Activated T-cell treated with anti-CD3 and anti-CD28 coated beads, Interleukin-2, amount 50 U/mL, for 48 hours (primary cell): ENCODE results near the gene UGT1A7.

Experiments used
- DNase-seq, 2 experiments: peaks; one replicate each; pipeline ENCODE4 v3.0.0-alpha.2; 2020

Gene UGT1A7

DNA sequence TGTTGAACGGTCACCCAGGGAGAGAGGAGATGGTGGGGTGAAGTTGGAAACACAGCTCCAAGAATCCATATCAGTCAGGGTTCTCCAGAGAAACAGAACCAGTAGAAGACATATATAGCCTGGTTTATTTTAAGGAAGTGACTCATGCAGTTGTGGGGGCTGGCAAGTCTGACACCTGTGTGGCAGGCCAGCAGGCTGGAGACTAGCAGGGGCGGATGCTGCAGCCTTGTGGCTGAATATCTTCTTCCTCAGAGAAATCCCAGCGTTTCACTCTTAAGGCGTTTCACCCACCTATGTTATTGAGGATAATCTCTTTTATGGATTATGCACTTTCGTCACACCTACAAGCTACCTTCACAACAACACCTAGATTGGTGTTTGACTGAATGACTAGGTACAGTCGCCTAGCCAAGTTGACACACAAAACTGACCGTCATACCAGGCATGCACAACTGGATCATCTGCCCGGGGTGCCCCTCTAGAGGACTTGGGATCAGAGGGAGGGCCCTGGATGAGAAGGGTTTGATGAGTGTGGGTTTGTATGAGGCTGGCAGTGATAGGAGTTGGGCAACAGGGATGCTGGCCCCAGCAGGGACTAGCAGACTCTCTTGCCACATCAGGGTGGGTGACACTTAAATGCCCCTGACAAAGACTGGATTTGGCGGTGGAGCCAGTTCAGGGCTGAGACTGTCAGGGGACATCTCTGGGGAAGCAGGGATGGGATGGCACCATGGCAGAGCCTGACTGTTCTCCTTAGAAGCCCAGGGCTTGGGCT lies 119.8 kb downstream of the UGT1A7 start:
- DNase-seq = peak; percentile 17 to 32

GRCh38 chr2:233802132-233802815 lies 120.6 kb downstream of the UGT1A7 start:
- DNase-seq = peak in 1 of 2 experiments; percentile 2

DNA sequence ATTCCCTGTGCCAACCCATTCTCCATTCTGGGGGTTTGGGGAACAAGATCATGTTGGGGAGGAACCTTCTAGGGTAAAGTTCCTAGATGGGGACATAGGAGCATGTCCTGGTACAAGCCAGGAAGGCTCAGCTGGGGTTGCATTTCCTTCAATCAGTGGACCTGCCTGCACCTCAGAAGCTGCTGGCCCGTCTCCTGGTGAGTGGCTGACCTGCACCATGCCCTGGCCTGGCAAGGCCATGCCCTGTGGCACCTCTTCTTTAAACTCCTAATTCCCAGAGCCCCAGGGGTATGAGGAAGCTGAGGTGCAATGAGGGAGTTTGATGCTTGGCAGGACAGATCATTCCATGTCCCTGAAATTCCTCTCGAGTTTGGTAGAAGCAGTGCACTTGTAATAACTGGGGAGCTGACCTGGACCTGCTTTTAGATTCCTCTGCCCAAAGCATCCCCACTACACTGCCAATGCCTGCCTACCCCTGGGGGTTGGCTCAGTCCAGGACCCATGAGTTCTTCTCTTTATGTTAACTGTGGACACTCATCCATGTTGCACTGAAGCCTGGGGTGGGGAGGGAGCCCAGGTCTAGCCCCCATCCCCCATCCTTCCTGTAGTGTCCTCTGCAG lies 121.7 kb downstream of the UGT1A7 start:
- DNase-seq = peak in 1 of 2 experiments; percentile 1

DNA sequence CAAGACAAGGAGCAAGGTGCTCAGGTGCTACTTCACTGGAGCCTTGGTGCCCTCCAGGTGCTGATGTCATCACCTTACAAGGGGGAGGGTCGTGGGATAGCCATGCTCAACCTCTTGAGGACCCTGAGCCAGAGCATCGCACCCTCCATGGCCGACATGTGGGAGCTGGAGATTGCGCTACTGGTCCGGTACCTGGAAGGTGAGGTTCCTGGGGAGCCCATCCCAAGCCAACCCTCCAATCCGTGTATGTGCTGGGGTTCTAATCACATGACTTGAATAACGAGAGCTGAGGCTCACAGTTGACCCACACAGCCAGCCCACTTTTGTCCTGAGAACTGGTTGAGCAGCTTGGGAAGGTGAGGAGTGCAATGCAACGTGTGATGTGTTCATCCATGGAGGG lies 122.3 kb downstream of the UGT1A7 start:
- DNase-seq = peak in 1 of 2 experiments; percentile 7

GRCh38 chr2:233807215-233807865 lies 125.6 kb downstream of the UGT1A7 start:
- DNase-seq = peak in 1 of 2 experiments; percentile 8

DNA sequence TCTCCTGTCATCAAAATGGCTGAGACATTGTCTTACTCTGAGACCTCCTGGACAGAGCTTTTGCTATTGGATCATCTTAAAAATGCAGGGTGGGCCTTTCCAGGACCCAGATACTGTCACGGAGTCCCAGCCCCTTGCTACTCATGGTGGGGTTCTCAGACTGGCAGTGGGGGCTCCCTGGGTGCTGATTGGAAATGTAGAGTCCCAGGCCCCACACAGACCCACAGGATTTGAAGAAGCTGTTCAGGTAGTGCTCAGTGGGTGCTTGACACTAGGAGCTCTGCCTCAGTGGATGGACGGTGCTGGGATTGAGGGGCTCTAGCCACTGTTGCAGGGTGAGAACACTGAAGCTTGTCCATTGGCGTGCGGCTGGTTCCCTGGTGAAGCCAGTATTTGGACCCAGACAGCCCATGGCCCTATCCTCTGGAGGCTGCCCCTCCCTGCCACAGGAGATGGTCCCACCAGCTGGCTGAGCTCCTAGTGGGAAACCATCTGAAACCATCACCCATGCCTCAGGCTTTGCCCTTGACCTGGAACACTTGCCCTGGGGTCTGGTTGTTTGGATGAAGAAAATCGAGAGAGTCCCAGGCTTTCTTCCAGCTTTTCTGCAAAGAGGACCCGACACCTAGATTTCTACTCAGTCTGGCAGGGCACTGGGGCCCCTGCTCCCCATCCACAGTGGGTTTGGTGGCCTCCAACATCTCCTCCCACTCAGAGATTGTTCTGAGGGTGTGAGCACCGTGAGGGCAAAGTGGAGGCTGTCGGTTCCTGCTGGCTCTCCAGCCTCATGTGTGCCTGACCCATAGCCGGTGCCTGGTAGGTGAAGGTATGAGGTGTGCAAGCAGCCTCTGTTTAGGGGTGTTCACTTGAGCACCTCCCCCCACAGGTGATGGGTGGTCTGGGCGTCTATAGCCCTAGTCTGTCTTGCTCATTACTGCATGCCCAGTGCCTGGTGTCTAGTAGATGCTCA lies 126.5 kb downstream of the UGT1A7 start:
- DNase-seq = no peak

GRCh38 chr2:233810385-233810784 lies 128.7 kb downstream of the UGT1A7 start:
- DNase-seq = no peak

GRCh38 chr2:233811087-233811486 lies 129.4 kb downstream of the UGT1A7 start:
- DNase-seq = no peak

DNA sequence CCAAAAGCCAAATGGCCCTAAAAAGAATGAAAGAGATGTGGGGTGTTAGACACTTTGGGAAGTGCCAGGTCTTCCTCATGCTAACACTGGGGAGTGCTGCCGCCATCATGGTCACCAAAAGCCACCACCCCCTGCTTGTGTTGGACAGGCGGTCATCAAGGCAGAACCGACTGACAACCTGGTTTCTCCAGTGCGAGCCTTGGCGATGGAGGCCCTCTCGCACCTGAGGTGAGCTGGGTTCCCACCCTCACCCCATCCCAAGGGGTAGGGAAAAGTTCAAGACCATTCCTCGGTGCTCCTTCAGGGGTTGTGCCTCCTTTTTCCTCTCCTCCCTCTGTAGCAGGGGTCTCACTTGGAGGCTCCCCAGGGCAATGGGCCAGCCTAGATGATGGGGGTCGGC lies 130.0 kb downstream of the UGT1A7 start:
- no peak for DNase-seq

- DNase-seq = no peak
Measured at GRCh38 chr2:233813236-233814055, 131.7 kb downstream of the UGT1A7 start.

DNA sequence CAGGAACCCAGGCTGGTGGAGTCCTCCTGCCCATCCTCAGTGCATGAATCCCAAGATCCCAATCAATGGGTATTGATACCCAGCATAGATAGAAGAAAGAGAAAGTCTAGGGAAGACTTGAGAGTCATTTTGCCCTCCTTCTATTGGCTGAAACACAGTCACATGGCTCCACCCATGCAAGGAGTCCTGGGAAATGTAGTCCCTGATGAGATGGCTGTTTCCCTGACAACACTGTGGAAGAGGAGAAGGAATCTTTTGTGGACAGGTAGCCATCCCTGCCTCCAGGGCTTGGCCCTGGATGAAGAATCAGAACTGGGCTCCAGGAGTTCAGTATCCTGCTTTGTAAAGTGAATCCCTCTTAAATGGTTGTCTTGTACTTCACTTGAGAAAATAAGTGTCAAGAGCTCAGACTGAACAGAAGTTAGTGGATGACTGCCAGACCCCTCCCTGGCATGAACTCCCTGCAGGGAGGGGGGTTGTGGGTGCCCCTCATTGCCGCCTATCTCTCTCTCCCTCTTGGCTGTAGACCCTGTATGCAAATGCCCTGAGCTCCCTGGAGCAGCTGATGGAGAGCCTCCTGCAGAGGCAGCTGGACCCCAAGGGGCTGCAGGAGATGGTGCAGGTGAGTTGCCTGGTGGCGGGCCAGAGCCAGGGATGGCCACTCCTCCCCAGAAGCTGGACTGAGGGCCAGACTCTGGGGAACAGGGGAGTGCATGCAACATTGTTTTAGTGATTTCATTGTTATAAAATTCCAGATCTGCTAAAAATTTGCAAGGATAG lies 132.5 kb downstream of the UGT1A7 start:
- DNase-seq = no peak

DNA sequence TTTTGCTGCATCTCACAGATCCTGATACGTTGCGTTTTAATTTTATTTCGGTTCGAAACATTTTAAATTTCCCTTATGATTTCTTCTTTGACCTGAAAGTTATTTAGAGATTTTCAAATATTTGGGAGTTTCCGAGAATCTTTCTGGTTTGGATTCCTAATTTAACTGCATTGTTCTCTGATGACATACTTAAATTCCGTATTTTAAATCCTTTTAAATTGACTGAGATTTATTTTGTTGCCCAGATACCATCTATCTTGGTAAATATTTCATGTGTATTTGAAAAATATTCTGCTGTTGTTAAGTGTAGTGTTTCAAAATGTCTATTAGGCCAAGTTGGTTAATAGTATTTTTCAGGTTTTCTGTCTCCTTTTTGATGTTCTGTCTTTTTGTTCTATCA lies 134.2 kb downstream of the UGT1A7 start:
- no peak for DNase-seq

- no peak for DNase-seq
Measured at GRCh38 chr2:233816334-233816733, 134.6 kb downstream of the UGT1A7 start.

GRCh38 chr2:233816771-233817170 lies 135.1 kb downstream of the UGT1A7 start:
- DNase-seq = no peak

GRCh38 chr2:233817361-233817911 lies 135.7 kb downstream of the UGT1A7 start:
- no peak for DNase-seq

- DNase-seq = no peak
Measured at GRCh38 chr2:233817995-233818638, 136.4 kb downstream of the UGT1A7 start.

- no peak for DNase-seq
Measured at GRCh38 chr2:233818639-233819621, 137.2 kb downstream of the UGT1A7 start.
